Measurements from ENCODE around the gene SPATA16.
A peak's percentile ranks its signal among the peaks of the same experiment; 100 is the strongest.

SPATA16 gene

GRCh38 chr3:172848910-172849309, 292.1 kb downstream of the SPATA16 start:
- Histone ChIP-seq H3K4me1 (ENCODE audit: control insufficient read depth in 1 of 2, insufficient read depth in 2 of 2, low read length in 2 of 2) (no peaks in the 10 kb centered on the region), H3K36me3 (ENCODE audit: control insufficient read depth in 1 of 2, insufficient read depth in 2 of 2, low read length in 2 of 2) (no peaks in the 10 kb centered on the region), H3K27me3 (ENCODE audit: insufficient read depth, low read length) (no peaks in the 10 kb centered on the region), H3K79me2 (ENCODE audit: control insufficient read depth, insufficient read depth, low read length, poor library complexity) (no peaks in the 10 kb centered on the region), H2AK5ac (ENCODE audit: low read length) (no peak overlapping the region), H2AFZ (ENCODE audit: insufficient read depth, low read length, poor library complexity) (no peak overlapping the region), H3K4ac (ENCODE audit: low read depth, low read length) (no peak overlapping the region), H3K9me3 (ENCODE audit: insufficient read depth, low read depth, low read length) (no peaks in the 10 kb centered on the region), H3K18ac (ENCODE audit: low read length) (no peak overlapping the region), H2BK120ac (ENCODE audit: insufficient read depth, low read length, poor library complexity) (no peak overlapping the region), H3K14ac (ENCODE audit: low read length) (no peak overlapping the region), H3K27ac (ENCODE audit: low read depth, low read length) (no peak overlapping the region), H3K4me2 (ENCODE audit: low read length) (no peak overlapping the region), H4K12ac (ENCODE audit: low read depth, low read length) (no peak overlapping the region), H3K4me3 (ENCODE audit: low read depth, low read length) (no peak overlapping the region), H2BK5ac (ENCODE audit: low read depth, low read length, poor library complexity) (no peak overlapping the region), H3K79me1 (ENCODE audit: low read length) (no peaks in the 10 kb centered on the region), H4K91ac (ENCODE audit: low read depth, low read length) (no peak overlapping the region), H4K8ac (ENCODE audit: low read depth, low read length) (no peak overlapping the region), H3K9ac (ENCODE audit: low read length) (no peak overlapping the region), H3K23ac (ENCODE audit: low read length) (no peak overlapping the region), H2BK12ac (ENCODE audit: low read length) (no peak overlapping the region)
- no CpG with 5 or more reads among the region's 1 CpG for WGBS (ENCODE audit: extremely low coverage, insufficient coverage, insufficient read length)
- DNase-seq = peak; percentile 42 to 87

GRCh38 chr3:172847292-172847691, 293.7 kb downstream of the SPATA16 start:
- H4K8ac ChIP-seq (ENCODE audit: low read depth, low read length) = no peak overlapping the region
- DNase-seq = no peak
- no peaks in the 10 kb centered on the region for H3K27me3 ChIP-seq (ENCODE audit: insufficient read depth, low read length)
- H3K4me1 ChIP-seq (ENCODE audit: control insufficient read depth in 1 of 2, insufficient read depth in 2 of 2, low read length in 2 of 2) = no peaks in the 10 kb centered on the region
- no peak overlapping the region for H3K18ac ChIP-seq (ENCODE audit: low read length)
- H3K79me2 ChIP-seq (ENCODE audit: control insufficient read depth, insufficient read depth, low read length, poor library complexity) = no peaks in the 10 kb centered on the region
- no peak overlapping the region for H4K91ac ChIP-seq (ENCODE audit: low read depth, low read length)
- no peak overlapping the region for H3K14ac ChIP-seq (ENCODE audit: low read length)
- H3K9ac ChIP-seq (ENCODE audit: low read length) = no peak overlapping the region
- H3K27ac ChIP-seq (ENCODE audit: low read depth, low read length) = no peak overlapping the region
- H3K36me3 ChIP-seq (ENCODE audit: control insufficient read depth in 1 of 2, insufficient read depth in 2 of 2, low read length in 2 of 2) = no peaks in the 10 kb centered on the region
- H2BK120ac ChIP-seq (ENCODE audit: insufficient read depth, low read length, poor library complexity) = no peak overlapping the region
- no peak overlapping the region for H3K23ac ChIP-seq (ENCODE audit: low read length)
- no peak overlapping the region for H2BK5ac ChIP-seq (ENCODE audit: low read depth, low read length, poor library complexity)
- no peak overlapping the region for H3K4ac ChIP-seq (ENCODE audit: low read depth, low read length)
- no peak overlapping the region for H2BK12ac ChIP-seq (ENCODE audit: low read length)
- no peak overlapping the region for H4K12ac ChIP-seq (ENCODE audit: low read depth, low read length)
- H2AK5ac ChIP-seq (ENCODE audit: low read length) = no peak overlapping the region
- no peak overlapping the region for H2AFZ ChIP-seq (ENCODE audit: insufficient read depth, low read length, poor library complexity)
- H3K4me2 ChIP-seq (ENCODE audit: low read length) = no peak overlapping the region
- no peaks in the 10 kb centered on the region for H3K9me3 ChIP-seq (ENCODE audit: insufficient read depth, low read depth, low read length)
- no peaks in the 10 kb centered on the region for H3K79me1 ChIP-seq (ENCODE audit: low read length)
- H3K4me3 ChIP-seq (ENCODE audit: low read depth, low read length) = no peak overlapping the region

GRCh38 chr3:172846706-172847105, 294.3 kb downstream of the SPATA16 start:
- Histone ChIP-seq H3K27me3 (ENCODE audit: insufficient read depth, low read length) (no peaks in the 10 kb centered on the region), H3K36me3 (ENCODE audit: control insufficient read depth in 1 of 2, insufficient read depth in 2 of 2, low read length in 2 of 2) (no peaks in the 10 kb centered on the region), H3K79me2 (ENCODE audit: control insufficient read depth, insufficient read depth, low read length, poor library complexity) (no peaks in the 10 kb centered on the region), H2BK120ac (ENCODE audit: insufficient read depth, low read length, poor library complexity) (no peak overlapping the region), H4K91ac (ENCODE audit: low read depth, low read length) (no peak overlapping the region), H3K18ac (ENCODE audit: low read length) (no peak overlapping the region), H3K79me1 (ENCODE audit: low read length) (no peaks in the 10 kb centered on the region), H3K4me2 (ENCODE audit: low read length) (no peak overlapping the region), H2AFZ (ENCODE audit: insufficient read depth, low read length, poor library complexity) (no peak overlapping the region), H3K27ac (ENCODE audit: low read depth, low read length) (no peak overlapping the region), H4K12ac (ENCODE audit: low read depth, low read length) (no peak overlapping the region), H3K14ac (ENCODE audit: low read length) (no peak overlapping the region), H3K9ac (ENCODE audit: low read length) (no peak overlapping the region), H3K4me3 (ENCODE audit: low read depth, low read length) (no peak overlapping the region), H4K8ac (ENCODE audit: low read depth, low read length) (no peak overlapping the region), H3K9me3 (ENCODE audit: insufficient read depth, low read depth, low read length) (no peaks in the 10 kb centered on the region), H2BK12ac (ENCODE audit: low read length) (no peak overlapping the region), H2BK5ac (ENCODE audit: low read depth, low read length, poor library complexity) (no peak overlapping the region), H3K4ac (ENCODE audit: low read depth, low read length) (no peak overlapping the region), H3K4me1 (ENCODE audit: control insufficient read depth in 1 of 2, insufficient read depth in 2 of 2, low read length in 2 of 2) (no peaks in the 10 kb centered on the region), H2AK5ac (ENCODE audit: low read length) (no peak overlapping the region), H3K23ac (ENCODE audit: low read length) (no peak overlapping the region)
- DNase-seq = no peak
- WGBS (ENCODE audit: extremely low coverage, insufficient coverage, insufficient read length) = no CpG with 5 or more reads among the region's 2 CpGs

GRCh38 chr3:172846103-172846561, 294.9 kb downstream of the SPATA16 start:
- Histone ChIP-seq H3K27ac (ENCODE audit: low read depth, low read length) (no peak overlapping the region), H2BK12ac (ENCODE audit: low read length) (no peak overlapping the region), H2BK120ac (ENCODE audit: insufficient read depth, low read length, poor library complexity) (no peak overlapping the region), H2BK5ac (ENCODE audit: low read depth, low read length, poor library complexity) (no peak overlapping the region), H3K9me3 (ENCODE audit: insufficient read depth, low read depth, low read length) (no peaks in the 10 kb centered on the region), H3K36me3 (ENCODE audit: control insufficient read depth in 1 of 2, insufficient read depth in 2 of 2, low read length in 2 of 2) (no peaks in the 10 kb centered on the region), H3K18ac (ENCODE audit: low read length) (no peak overlapping the region), H3K4me3 (ENCODE audit: low read depth, low read length) (no peak overlapping the region), H3K9ac (ENCODE audit: low read length) (no peak overlapping the region), H3K27me3 (ENCODE audit: insufficient read depth, low read length) (no peaks in the 10 kb centered on the region), H3K14ac (ENCODE audit: low read length) (no peak overlapping the region), H3K23ac (ENCODE audit: low read length) (no peak overlapping the region), H4K12ac (ENCODE audit: low read depth, low read length) (no peak overlapping the region), H4K8ac (ENCODE audit: low read depth, low read length) (no peak overlapping the region), H3K4me2 (ENCODE audit: low read length) (no peak overlapping the region), H3K4me1 (ENCODE audit: control insufficient read depth in 1 of 2, insufficient read depth in 2 of 2, low read length in 2 of 2) (no peaks in the 10 kb centered on the region), H3K4ac (ENCODE audit: low read depth, low read length) (no peak overlapping the region), H2AFZ (ENCODE audit: insufficient read depth, low read length, poor library complexity) (no peak overlapping the region), H3K79me1 (ENCODE audit: low read length) (no peaks in the 10 kb centered on the region), H2AK5ac (ENCODE audit: low read length) (no peak overlapping the region), H3K79me2 (ENCODE audit: control insufficient read depth, insufficient read depth, low read length, poor library complexity) (no peaks in the 10 kb centered on the region), H4K91ac (ENCODE audit: low read depth, low read length) (no peak overlapping the region)
- no peak for DNase-seq
- no CpG with 5 or more reads among the region's 4 CpGs for WGBS (ENCODE audit: extremely low coverage, insufficient coverage, insufficient read length)
